ENCODE data around the gene NSF. TPM values are rescaled to one million over a fixed set of nuclear protein-coding genes. Genes with fewer than 3 reads are reported as not detected.

Gene NSF
- total RNA-seq, 4 donors from 2014 or later = 15.6 to 22.9 (median 19.0) TPM

DNA sequence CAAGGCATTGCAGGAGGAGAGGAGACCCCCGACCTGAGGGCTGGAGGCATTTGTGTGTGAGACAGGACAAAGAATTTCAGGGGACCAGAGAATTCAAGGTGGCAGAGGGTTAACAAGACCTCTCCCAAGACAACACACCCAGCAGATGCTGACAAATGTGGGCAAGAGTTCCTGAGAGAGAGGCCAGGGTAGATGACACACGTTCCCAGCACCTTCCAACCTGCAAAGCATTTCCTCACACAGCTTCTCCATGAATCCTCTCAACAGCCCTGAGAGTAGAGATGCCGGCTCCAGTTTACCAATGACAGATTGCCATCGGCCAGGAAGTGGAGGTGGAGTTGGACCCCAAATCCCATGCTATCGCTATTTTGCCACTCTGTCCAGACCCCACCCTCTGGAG is 203.1 kb downstream of the NSF start:
- H3K27ac ChIP-seq = no peak overlapping the region
- no peaks in the 10 kb centered on the region for H3K4me1 ChIP-seq
- peaks cover 0 to 15% (median 0%) of the 10 kb centered on the region in 3 donors for H3K9me3 ChIP-seq
- WGBS, 2 donors (ENCODE audit: low coverage in 1 of 2) = 35 to 41% methylated on average over 4 of the region's 5 CpGs
- TF ChIP-seq EP300 (IDR thresholded peaks at IDR 0.05) (no peak), POLR2AphosphoS5 (IDR thresholded peaks at IDR 0.05) (no peak), POLR2A (IDR thresholded peaks at IDR 0.05) (no peak)
- TF ChIP-seq, protein P1, sequence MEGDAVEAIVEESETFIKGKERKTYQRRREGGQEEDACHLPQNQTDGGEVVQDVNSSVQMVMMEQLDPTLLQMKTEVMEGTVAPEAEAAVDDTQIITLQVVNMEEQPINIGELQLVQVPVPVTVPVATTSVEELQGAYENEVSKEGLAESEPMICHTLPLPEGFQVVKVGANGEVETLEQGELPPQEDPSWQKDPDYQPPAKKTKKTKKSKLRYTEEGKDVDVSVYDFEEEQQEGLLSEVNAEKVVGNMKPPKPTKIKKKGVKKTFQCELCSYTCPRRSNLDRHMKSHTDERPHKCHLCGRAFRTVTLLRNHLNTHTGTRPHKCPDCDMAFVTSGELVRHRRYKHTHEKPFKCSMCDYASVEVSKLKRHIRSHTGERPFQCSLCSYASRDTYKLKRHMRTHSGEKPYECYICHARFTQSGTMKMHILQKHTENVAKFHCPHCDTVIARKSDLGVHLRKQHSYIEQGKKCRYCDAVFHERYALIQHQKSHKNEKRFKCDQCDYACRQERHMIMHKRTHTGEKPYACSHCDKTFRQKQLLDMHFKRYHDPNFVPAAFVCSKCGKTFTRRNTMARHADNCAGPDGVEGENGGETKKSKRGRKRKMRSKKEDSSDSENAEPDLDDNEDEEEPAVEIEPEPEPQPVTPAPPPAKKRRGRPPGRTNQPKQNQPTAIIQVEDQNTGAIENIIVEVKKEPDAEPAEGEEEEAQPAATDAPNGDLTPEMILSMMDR (IDR thresholded peaks at IDR 0.05) = no peak
- H3K4me3 ChIP-seq = no peak overlapping the region
- peaks cover 60% of the 10 kb centered on the region for H3K27me3 ChIP-seq
- H3K36me3 ChIP-seq = no peaks in the 10 kb centered on the region
- no peak for ATAC-seq

DNA sequence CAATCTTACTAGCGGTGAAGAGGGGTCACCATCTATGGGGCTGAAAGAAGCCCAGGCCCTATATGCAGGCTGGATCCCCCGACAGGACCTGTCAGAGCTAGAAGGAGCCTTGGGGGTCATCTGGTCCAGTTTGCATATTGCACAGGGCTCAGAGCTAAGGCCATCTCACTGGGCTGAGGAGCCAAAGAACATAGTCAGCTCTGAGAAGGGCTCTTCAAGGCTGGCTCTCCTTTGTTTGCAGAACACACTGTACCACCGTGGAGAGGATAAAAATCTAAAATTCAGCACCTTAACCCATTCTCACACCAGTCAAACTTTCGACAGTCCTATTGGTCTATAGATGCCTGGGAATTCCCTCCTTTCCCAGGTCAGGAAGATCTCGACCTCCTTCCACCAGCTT is 203.8 kb downstream of the NSF start:
- no peak for TF ChIP-seq POLR2AphosphoS5 (IDR thresholded peaks at IDR 0.05)
- TF ChIP-seq EP300 (IDR thresholded peaks at IDR 0.05) = no peak
- TF ChIP-seq, protein P1 (IDR thresholded peaks at IDR 0.05) = no peak
- no peak for TF ChIP-seq POLR2A (IDR thresholded peaks at IDR 0.05)
- 69 to 80% methylated on average over 4 to 5 of the region's 5 CpGs for WGBS, 2 donors (ENCODE audit: low coverage in 1 of 2)
- H3K36me3 ChIP-seq = no peaks in the 10 kb centered on the region
- peaks cover 0 to 10% (median 0%) of the 10 kb centered on the region in 3 donors for H3K9me3 ChIP-seq
- H3K4me3 ChIP-seq = no peak overlapping the region
- H3K27ac ChIP-seq = no peak overlapping the region
- no peaks in the 10 kb centered on the region for H3K4me1 ChIP-seq
- H3K27me3 ChIP-seq = peaks cover 60% of the 10 kb centered on the region
- no peak for ATAC-seq

DNA sequence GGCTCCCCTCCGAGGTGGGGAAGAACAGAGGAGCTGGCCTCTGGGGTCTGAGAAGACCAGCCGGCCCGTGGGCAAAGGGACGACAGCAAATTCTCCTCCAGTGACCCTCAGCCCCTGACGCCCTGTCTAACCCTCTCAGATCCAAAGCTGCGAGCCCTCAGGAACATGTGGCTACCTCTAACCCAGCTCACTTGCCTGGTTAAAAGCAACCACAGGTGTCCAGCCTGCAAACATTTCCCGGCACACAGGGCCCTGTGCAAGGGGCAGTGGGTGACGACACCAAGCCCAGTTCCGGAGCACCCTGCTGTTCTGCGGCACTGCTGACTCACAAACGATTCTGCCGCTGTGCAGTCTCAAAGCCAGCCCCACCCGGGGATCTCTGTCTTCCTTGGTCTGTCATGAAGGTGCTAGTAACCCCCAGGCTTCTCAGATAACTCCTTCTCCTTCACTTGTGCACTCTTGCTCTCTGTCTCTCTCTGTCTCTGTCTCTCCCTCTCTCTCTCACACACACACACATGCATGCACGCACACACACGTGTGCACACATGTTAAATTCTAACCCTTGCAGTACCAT is 205.0 kb downstream of the NSF start:
- 66 to 69% methylated on average over 5 to 6 of the region's 15 CpGs for WGBS, 2 donors (ENCODE audit: low coverage in 1 of 2)
- Histone ChIP-seq H3K9me3 (no peaks in the 10 kb centered on the region), H3K27ac (no peak overlapping the region), H3K4me3 (no peak overlapping the region), H3K27me3 (peaks cover 51% of the 10 kb centered on the region), H3K36me3 (no peaks in the 10 kb centered on the region), H3K4me1 (no peaks in the 10 kb centered on the region)
- no peak for ATAC-seq
- TF ChIP-seq POLR2A (IDR thresholded peaks at IDR 0.05) (no peak), EP300 (IDR thresholded peaks at IDR 0.05) (no peak), POLR2AphosphoS5 (IDR thresholded peaks at IDR 0.05) (no peak)
- TF ChIP-seq, protein P1 (IDR thresholded peaks at IDR 0.05) = no peak

DNA sequence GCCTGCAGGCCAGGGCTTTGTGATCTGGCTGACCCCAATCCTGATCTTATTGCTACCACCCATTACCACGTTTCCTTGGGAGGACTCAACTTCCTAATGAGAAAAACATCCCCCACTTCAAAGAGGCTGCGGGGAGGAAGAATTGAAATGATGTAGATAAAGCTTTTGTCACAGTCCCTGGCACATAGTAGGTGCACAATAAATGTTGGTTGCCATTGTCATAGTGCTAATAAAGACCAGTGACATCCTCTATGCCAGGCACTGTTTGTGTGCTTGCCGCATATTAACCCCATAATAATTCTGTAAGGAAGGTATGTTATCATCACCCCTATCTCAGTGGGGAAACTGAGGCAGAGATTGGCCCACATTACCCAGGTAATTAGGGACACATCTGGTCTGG is 205.6 kb downstream of the NSF start:
- Histone ChIP-seq H3K9me3 (no peaks in the 10 kb centered on the region), H3K4me3 (no peak overlapping the region), H3K4me1 (no peaks in the 10 kb centered on the region), H3K27me3 (peaks cover 49% of the 10 kb centered on the region), H3K27ac (no peak overlapping the region), H3K36me3 (no peaks in the 10 kb centered on the region)
- no peak for TF ChIP-seq POLR2AphosphoS5 (IDR thresholded peaks at IDR 0.05)
- TF ChIP-seq, protein P1 (IDR thresholded peaks at IDR 0.05) = no peak
- ATAC-seq = no peak
- 81 to 92% methylated on average over 2 of the region's 3 CpGs for WGBS, 2 donors (ENCODE audit: low coverage in 1 of 2)

DNA sequence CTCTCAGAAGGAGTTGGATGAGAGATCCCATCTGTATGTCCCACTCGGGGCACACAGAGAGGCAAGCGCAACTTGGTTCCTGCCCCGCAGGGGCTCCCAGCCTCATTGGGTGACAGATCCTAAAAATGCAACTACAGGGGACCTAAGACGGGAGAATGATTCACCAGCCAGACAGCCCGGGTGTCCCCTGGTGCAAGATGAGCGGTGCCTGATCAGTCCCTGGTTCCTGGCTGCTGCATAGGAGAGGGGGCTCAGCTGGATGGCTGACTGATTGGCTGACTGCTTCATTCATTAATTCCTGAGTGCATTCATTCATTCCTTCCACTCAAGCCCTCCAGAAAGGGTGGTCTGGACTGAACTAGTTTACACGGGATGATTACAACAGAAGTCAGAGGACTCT is 206.1 kb downstream of the NSF start:
- Histone ChIP-seq H3K9me3 (no peaks in the 10 kb centered on the region), H3K4me1 (no peaks in the 10 kb centered on the region), H3K27me3 (peaks cover 47% of the 10 kb centered on the region), H3K4me3 (no peak overlapping the region), H3K36me3 (no peaks in the 10 kb centered on the region), H3K27ac (no peak overlapping the region)
- TF ChIP-seq, protein P1 (IDR thresholded peaks at IDR 0.05) = no peak
- TF ChIP-seq POLR2AphosphoS5 (IDR thresholded peaks at IDR 0.05) (no peak), POLR2A (IDR thresholded peaks at IDR 0.05) (no peak), EP300 (IDR thresholded peaks at IDR 0.05) (no peak)
- 0% methylated on average over 1 of the region's 7 CpGs; no CpG with 5 or more reads in 1 of the 2 donors for WGBS, 2 donors (ENCODE audit: low coverage in 1 of 2)
- ATAC-seq = no peak

Measured in gastroesophageal sphincter (tissue), 4 donors.